Rectal smooth muscle tissue (tissue), 1 donor: ENCODE data around the gene ATOSA.

ENCODE experiments used
- H3K27ac ChIP-seq: one replicate; pipeline ENCODE4 v1.7.0; 2013; ENCODE audit warnings: low read depth, low read length, inconsistent platforms
- H3K27me3 ChIP-seq: one replicate; pipeline ENCODE4 v1.7.0; 2013; ENCODE audit warnings: low read length; ENCODE audit not compliant: control insufficient read depth, insufficient read depth
- H3K36me3 ChIP-seq: one replicate; pipeline ENCODE4 v1.7.0; 2013; ENCODE audit warnings: low read length; ENCODE audit not compliant: control insufficient read depth, insufficient read depth
- H3K4me1 ChIP-seq: one replicate; pipeline ENCODE4 v1.7.0; 2013; ENCODE audit warnings: low read length; ENCODE audit not compliant: control insufficient read depth, insufficient read depth
- H3K4me3 ChIP-seq: one replicate; pipeline ENCODE4 v1.7.0; 2013; ENCODE audit warnings: low read length
- H3K9ac ChIP-seq: one replicate; pipeline ENCODE4 v1.7.0; 2013; ENCODE audit warnings: low read length

ATOSA gene

GRCh38 chr15:52660192-52660591 is 19.0 kb downstream of the ATOSA start:
- Histone ChIP-seq H3K4me3 (no peak overlapping the region), H3K27ac (no peak overlapping the region), H3K9ac (no peak overlapping the region), H3K27me3 (no peaks in the 10 kb centered on the region), H3K4me1 (peaks cover 3% of the 10 kb centered on the region), H3K36me3 (peaks cover 6% of the 10 kb centered on the region)

GRCh38 chr15:52658955-52659354 is 20.2 kb downstream of the ATOSA start:
- Histone ChIP-seq H3K9ac (no peak overlapping the region), H3K27me3 (no peaks in the 10 kb centered on the region), H3K4me3 (no peak overlapping the region), H3K36me3 (peaks cover 6% of the 10 kb centered on the region), H3K4me1 (peaks cover 3% of the 10 kb centered on the region), H3K27ac (no peak overlapping the region)

- no peak overlapping the region for H3K27ac ChIP-seq
- H3K4me1 ChIP-seq = peaks cover 16% of the 10 kb centered on the region
- no peaks in the 10 kb centered on the region for H3K27me3 ChIP-seq
- H3K36me3 ChIP-seq = peaks cover 4% of the 10 kb centered on the region
- no peak overlapping the region for H3K4me3 ChIP-seq
- H3K9ac ChIP-seq = no peak overlapping the region
These were observed 21.9 kb downstream of the ATOSA start for GRCh38 chr15:52657338-52657737.

- Histone ChIP-seq H3K4me1 (peaks cover 21% of the 10 kb centered on the region), H3K27me3 (no peaks in the 10 kb centered on the region), H3K9ac (no peak overlapping the region), H3K4me3 (no peak overlapping the region), H3K36me3 (peaks cover 4% of the 10 kb centered on the region), H3K27ac (peak overlapping the region; percentile 66)
These were observed 22.8 kb downstream of the ATOSA start for GRCh38 chr15:52656412-52656811.

GRCh38 chr15:52653431-52653964 is 25.7 kb downstream of the ATOSA start:
- H3K4me3 ChIP-seq = peak overlapping the region; percentile 15
- H3K27ac ChIP-seq = peak overlapping the region; percentile 42
- H3K36me3 ChIP-seq = no peaks in the 10 kb centered on the region
- no peaks in the 10 kb centered on the region for H3K27me3 ChIP-seq
- peaks cover 23% of the 10 kb centered on the region for H3K4me1 ChIP-seq
- no peak overlapping the region for H3K9ac ChIP-seq

GRCh38 chr15:52652984-52653383 is 26.2 kb downstream of the ATOSA start:
- Histone ChIP-seq H3K36me3 (no peaks in the 10 kb centered on the region), H3K27me3 (no peaks in the 10 kb centered on the region), H3K9ac (no peak overlapping the region), H3K4me3 (no peak overlapping the region), H3K4me1 (peaks cover 23% of the 10 kb centered on the region), H3K27ac (peak overlapping the region; percentile 42)

- Histone ChIP-seq H3K27me3 (no peaks in the 10 kb centered on the region), H3K27ac (peak overlapping the region; percentile 66), H3K4me1 (peaks cover 23% of the 10 kb centered on the region), H3K4me3 (peak overlapping the region; percentile 35), H3K9ac (no peak overlapping the region), H3K36me3 (no peaks in the 10 kb centered on the region)
These were observed 26.9 kb downstream of the ATOSA start for GRCh38 chr15:52652286-52652685.

- peak overlapping the region; percentile 66 for H3K27ac ChIP-seq
- peak overlapping the region; percentile 35 for H3K4me3 ChIP-seq
These were observed 27.3 kb downstream of the ATOSA start for GRCh38 chr15:52651868-52652267.

GRCh38 chr15:52651114-52651513 is 28.1 kb downstream of the ATOSA start:
- H3K36me3 ChIP-seq = no peaks in the 10 kb centered on the region
- H3K4me1 ChIP-seq = peaks cover 20% of the 10 kb centered on the region
- no peaks in the 10 kb centered on the region for H3K27me3 ChIP-seq
- no peak overlapping the region for H3K27ac ChIP-seq
- no peak overlapping the region for H3K4me3 ChIP-seq
- H3K9ac ChIP-seq = no peak overlapping the region

More at GRCh38 chr15:52651868-52652267, 27.3 kb downstream of the ATOSA start:
- Histone ChIP-seq H3K4me1 (peaks cover 20% of the 10 kb centered on the region), H3K36me3 (no peaks in the 10 kb centered on the region), H3K27me3 (no peaks in the 10 kb centered on the region), H3K9ac (no peak overlapping the region)

- Histone ChIP-seq H3K4me1 (peaks cover 20% of the 10 kb centered on the region), H3K9ac (no peak overlapping the region), H3K36me3 (no peaks in the 10 kb centered on the region), H3K27ac (no peak overlapping the region), H3K4me3 (no peak overlapping the region), H3K27me3 (no peaks in the 10 kb centered on the region)
These were observed 29.5 kb downstream of the ATOSA start for GRCh38 chr15:52649686-52650085.

GRCh38 chr15:52645916-52646315 is 33.3 kb downstream of the ATOSA start:
- Histone ChIP-seq H3K27ac (no peak overlapping the region), H3K36me3 (peaks cover 3% of the 10 kb centered on the region), H3K4me1 (peaks cover 6% of the 10 kb centered on the region), H3K9ac (no peak overlapping the region), H3K4me3 (no peak overlapping the region), H3K27me3 (no peaks in the 10 kb centered on the region)

GRCh38 chr15:52642386-52643361 is 36.5 kb downstream of the ATOSA start:
- H3K9ac ChIP-seq = no peak overlapping the region
- H3K36me3 ChIP-seq = peaks cover 3% of the 10 kb centered on the region
- H3K27ac ChIP-seq = no peak overlapping the region

More at GRCh38 chr15:52642386-52643361, 36.5 kb downstream of the ATOSA start:
- H3K4me1 ChIP-seq = peaks cover 6% of the 10 kb centered on the region
- no peaks in the 10 kb centered on the region for H3K27me3 ChIP-seq
- H3K4me3 ChIP-seq = no peak overlapping the region
